PC-9 (cell line): ENCODE results near the gene MICAL2. TPM values are rescaled to one million over a fixed set of nuclear protein-coding genes. Genes with fewer than 3 reads are reported as not detected.

Experiments used
- BruUV-seq: library from RNA; stranded (reverse); fragments of 400-500 nt; replicated peaks from 2 replicates; lab custom pipeline; 2021; lab: Mats Ljungman, UMichigan
- CTCF ChIA-PET: fragments of 300-600 bp; sonication (Branson Sonifier 250); formaldehyde crosslinking; loops from one replicate; lab custom pipeline; 2022; ENCODE audit warnings: antibody characterized with exemption; lab: Charles Lee
- POLR2A ChIA-PET: fragments of 300-600 bp; sonication (Branson Sonifier 250); formaldehyde crosslinking; loops from one replicate; lab custom pipeline; 2022; ENCODE audit warnings: antibody characterized with exemption; ENCODE audit not compliant: unreplicated experiment; lab: Charles Lee
- DNase-seq, 2 experiments: peaks; one replicate each; pipeline versions ENCODE4 v3.0.0 to v3.0.0-alpha.2; 2015 to 2022; ENCODE audit warnings: mixed read lengths in 1 of 2
- H2AFZ ChIP-seq: fragments of 200-600 bp; sonication (generic); 2 replicates; pipeline ENCODE4 v1.8.1; 2017; ENCODE audit warnings: antibody characterized with exemption
- H3F3A ChIP-seq: fragments of 200-600 bp; sonication (generic); 2 replicates; pipeline ENCODE4 v1.8.1; 2017; ENCODE audit warnings: antibody characterized with exemption, mild to moderate bottlenecking, low read depth; ENCODE audit not compliant: insufficient read depth
- H3K27ac ChIP-seq: fragments of 200-600 bp; sonication (generic); 2 replicates; pipeline ENCODE4 v1.6.1; 2016; ENCODE audit warnings: mixed run types
- H3K27me3 ChIP-seq: fragments of 200-600 bp; sonication (generic); 2 replicates; pipeline ENCODE4 v1.6.1; 2016; ENCODE audit warnings: low read depth, mixed run types; ENCODE audit not compliant: insufficient read depth
- H3K36me3 ChIP-seq: fragments of 200-600 bp; sonication (generic); 2 replicates; pipeline ENCODE4 v1.6.1; 2016; ENCODE audit warnings: low read depth, mixed run types
- H3K4me1 ChIP-seq: fragments of 200-600 bp; sonication (generic); replicated peaks from 2 replicates; pipeline ENCODE4 v1.6.1; 2016; ENCODE audit warnings: mixed run types; ENCODE audit not compliant: insufficient read depth
- H3K4me2 ChIP-seq: fragments of 200-600 bp; sonication (generic); 2 replicates; pipeline ENCODE4 v1.6.1; 2017; ENCODE audit warnings: mixed run types
- H3K4me3 ChIP-seq: fragments of 200-600 bp; sonication (generic); 2 replicates; pipeline ENCODE4 v1.6.1; 2016; ENCODE audit warnings: mixed run types
- H3K79me2 ChIP-seq: fragments of 200-600 bp; sonication (generic); 2 replicates; pipeline ENCODE4 v1.6.1; 2017; ENCODE audit warnings: low read depth, mixed run types
- H3K9me2 ChIP-seq: fragments of 200-600 bp; sonication (generic); 2 replicates; pipeline ENCODE4 v1.8.1; 2017; ENCODE audit warnings: mild to moderate bottlenecking; ENCODE audit not compliant: insufficient read depth
- H3K9me3 ChIP-seq: fragments of 200-600 bp; sonication (generic); 2 replicates; pipeline ENCODE4 v1.8.1; 2016; ENCODE audit warnings: low read depth; ENCODE audit not compliant: insufficient read depth
- H4K20me1 ChIP-seq: fragments of 200-600 bp; sonication (generic); 2 replicates; pipeline ENCODE4 v1.8.1; 2017; ENCODE audit not compliant: insufficient read depth
- CTCF ChIP-seq: fragments of 200-600 bp; sonication (generic); conservative IDR thresholded peaks from 2 replicates; pipeline ENCODE4 v1.6.1; 2017; ENCODE audit warnings: mixed run types, antibody characterized with exemption, mild to moderate bottlenecking, moderate library complexity
- EZH2 ChIP-seq: fragments of 200-600 bp; sonication (generic); IDR thresholded peaks from 2 replicates; pipeline ENCODE4 v1.8.0; 2017; ENCODE audit warnings: antibody characterized with exemption, low read depth
- intact Hi-C: fragments of 100-400 bp; cut with micrococcal nuclease; formaldehyde crosslinking; loops from one replicate; pipeline ENCODE4 v1.10.0; 2022; ENCODE audit not compliant: unreplicated experiment
- total RNA-seq: library from RNA; stranded (reverse); gene quantifications from 2 replicates; pipeline ENCODE4 v1.2.3, GENCODE V29; 2021

The MICAL2 gene
- total RNA-seq, 1 experiment from 2014 or later = 32.4 TPM

DNA sequence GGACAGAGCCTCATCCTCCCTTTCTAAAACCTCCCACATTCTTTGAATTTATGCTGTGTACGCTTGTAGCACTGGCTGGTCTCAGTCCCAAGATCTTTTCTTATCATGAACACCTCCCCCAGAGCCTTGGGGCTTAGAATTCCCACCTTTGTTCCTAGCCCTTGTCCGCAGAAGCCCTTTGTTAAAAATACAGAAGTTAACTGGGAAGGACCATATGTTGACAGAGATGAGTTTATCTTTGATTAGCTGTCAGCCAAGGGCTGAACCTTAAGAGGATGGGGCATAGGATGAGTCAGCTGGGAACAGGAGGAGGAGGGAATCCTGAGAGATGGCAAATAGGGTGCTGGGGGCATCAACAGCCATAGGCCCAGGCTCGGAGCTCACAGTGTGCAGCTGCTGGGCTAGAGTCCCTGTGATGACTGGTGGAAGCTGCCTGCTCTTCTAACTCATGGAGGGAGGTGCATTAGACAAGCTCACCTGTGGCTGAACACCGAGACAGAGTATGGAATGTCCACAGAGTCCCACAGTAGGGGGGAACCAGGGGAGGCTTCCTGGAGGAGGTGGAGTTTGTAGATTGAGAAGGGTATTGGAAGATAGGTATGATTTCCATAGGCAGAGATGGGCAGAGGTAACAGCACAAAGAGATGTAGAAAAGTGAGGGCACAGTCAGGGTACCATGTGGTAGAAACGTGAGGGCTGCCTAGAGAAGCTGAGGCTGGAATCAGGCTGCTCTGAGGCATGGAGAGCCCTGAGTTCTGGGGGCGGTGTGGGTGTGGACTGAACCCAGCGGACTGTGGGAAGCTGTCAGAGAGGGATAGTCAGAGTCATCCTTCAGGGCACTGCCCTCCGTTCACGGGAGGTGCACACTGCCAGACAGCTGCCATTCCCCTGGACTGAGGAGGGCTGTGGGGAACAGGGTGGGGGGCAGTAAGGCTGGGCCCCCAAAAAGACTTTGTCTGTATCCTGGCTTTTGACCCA, 9.9 kb downstream of the MICAL2 start:
- peak overlapping the region; percentile 49 for H3K4me2 ChIP-seq
- TF ChIP-seq CTCF (no peak), EZH2 (no peak)
- CTCF ChIA-PET = interaction anchor here (0.5 kb wide), 1 partner anchor 179 kb away, joined by 3 read pairs; no protein-coding TSS in a partner anchor
- POLR2A ChIA-PET = no interaction called here
- peaks cover 70% of the 10 kb centered on the region for H3K79me2 ChIP-seq
- no peaks in the 10 kb centered on the region for H3K27me3 ChIP-seq
- H3K9me2 ChIP-seq = no peaks in the 10 kb centered on the region
- H3K4me3 ChIP-seq = no peak overlapping the region
- no peaks in the 10 kb centered on the region for H4K20me1 ChIP-seq
- H3K36me3 ChIP-seq = no peaks in the 10 kb centered on the region; the same call in 1 of the 2 replicates
- H3K9me3 ChIP-seq = no peaks in the 10 kb centered on the region
- peaks cover 21% of the 10 kb centered on the region; the same call in 1 of the 2 replicates for H3F3A ChIP-seq
- H3K4me1 ChIP-seq = peaks cover 74% of the 10 kb centered on the region
- intact Hi-C loops = loop anchor here (5.0 kb wide), 1 partner anchor 117 kb away; no protein-coding TSS in a partner anchor
- no peak for DNase-seq
- peak overlapping the region; percentile 23; the same call in 1 of the 2 replicates for H3K27ac ChIP-seq
- no TSS peak for BruUV-seq
- H2AFZ ChIP-seq = no peak overlapping the region

GRCh38 chr11:12121011-12121410, 10.6 kb downstream of the MICAL2 start:
- no peak overlapping the region for H3K4me3 ChIP-seq
- H3K4me2 ChIP-seq = no peak overlapping the region
- H3F3A ChIP-seq = peaks cover 27% of the 10 kb centered on the region
- H3K27ac ChIP-seq = no peak overlapping the region
- no TSS peak for BruUV-seq
- peaks cover 68% of the 10 kb centered on the region for H3K79me2 ChIP-seq
- no peak overlapping the region for H2AFZ ChIP-seq
- H3K27me3 ChIP-seq = no peaks in the 10 kb centered on the region
- no peak for DNase-seq
- POLR2A ChIA-PET = no interaction called here
- CTCF ChIA-PET = interaction anchor here (0.5 kb wide), 1 partner anchor 180 kb away, joined by 3 read pairs; no protein-coding TSS in a partner anchor
- no peaks in the 10 kb centered on the region for H4K20me1 ChIP-seq
- H3K9me3 ChIP-seq = no peaks in the 10 kb centered on the region
- H3K9me2 ChIP-seq = no peaks in the 10 kb centered on the region
- intact Hi-C loops = loop anchor here (5.0 kb wide), 1 partner anchor 116 kb away; no protein-coding TSS in a partner anchor
- no peaks in the 10 kb centered on the region; the same call in 1 of the 2 replicates for H3K36me3 ChIP-seq
- TF ChIP-seq EZH2 (no peak), CTCF (no peak)
- H3K4me1 ChIP-seq = peaks cover 81% of the 10 kb centered on the region

DNA sequence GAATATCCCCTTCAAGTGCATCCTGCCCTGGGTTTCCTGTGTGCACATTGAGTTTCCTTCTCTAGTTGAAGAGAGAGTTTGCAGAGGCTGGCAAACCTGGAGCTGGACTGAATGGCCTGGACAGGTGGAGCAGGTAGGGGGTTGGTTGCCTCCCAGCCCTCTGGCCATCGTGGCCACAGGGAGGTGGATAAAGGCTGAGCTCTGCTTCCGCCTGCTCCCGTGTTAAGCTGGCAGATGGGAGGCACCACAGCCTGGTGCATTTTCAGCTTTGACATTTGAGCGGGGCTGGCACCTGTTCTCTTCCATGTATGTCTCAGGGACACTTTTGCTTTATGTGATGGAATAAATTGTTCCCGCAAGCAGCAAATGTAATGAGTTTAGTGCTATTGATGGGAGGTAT, 11.1 kb downstream of the MICAL2 start:
- Histone ChIP-seq H3K27me3 (no peaks in the 10 kb centered on the region), H3K27ac (no peak overlapping the region), H3K4me3 (no peak overlapping the region), H3K4me1 (peaks cover 86% of the 10 kb centered on the region), H3K9me2 (no peaks in the 10 kb centered on the region), H3K79me2 (peaks cover 65% of the 10 kb centered on the region), H3F3A (peaks cover 32% of the 10 kb centered on the region), H3K4me2 (no peak overlapping the region), H2AFZ (no peak overlapping the region), H3K36me3 (no peaks in the 10 kb centered on the region; the same call in 1 of the 2 replicates), H3K9me3 (no peaks in the 10 kb centered on the region), H4K20me1 (no peaks in the 10 kb centered on the region)
- intact Hi-C loops = loop anchor here (5.0 kb wide), 1 partner anchor 116 kb away; no protein-coding TSS in a partner anchor
- TF ChIP-seq EZH2 (no peak), CTCF (no peak)
- BruUV-seq = no TSS peak
- ChIA-PET CTCF (interaction anchor here (0.6 kb wide), 1 partner anchor 113 kb away, joined by 4 read pairs; no protein-coding TSS in a partner anchor), POLR2A (no interaction called here)
- no peak for DNase-seq
